Dermis blood vessel endothelial cell (primary cell): Measurements from ENCODE around the gene TIMM13. TPM values are rescaled to one million over a fixed set of nuclear protein-coding genes. Genes with fewer than 3 reads are reported as not detected.

ENCODE experiments used
- DNase-seq: peaks from one replicate; pipeline ENCODE4 v3.0.0; 2010
- total RNA-seq: library from RNA; depleted of rRNA; stranded (reverse); fragments of >200 nt; gene quantifications from 2 replicates; pipeline ENCODE4 v1.2.3, GENCODE V29; 2014

The TIMM13 gene
- total RNA-seq, 1 donor from 2014 or later: 48.3 TPM

- DNase-seq: no peak
Measured at GRCh38 chr19:2454962-2455850, 27.8 kb upstream of the TIMM13 start.

GRCh38 chr19:2454199-2454961 is 27.0 kb upstream of the TIMM13 start:
- no peak for DNase-seq

DNA sequence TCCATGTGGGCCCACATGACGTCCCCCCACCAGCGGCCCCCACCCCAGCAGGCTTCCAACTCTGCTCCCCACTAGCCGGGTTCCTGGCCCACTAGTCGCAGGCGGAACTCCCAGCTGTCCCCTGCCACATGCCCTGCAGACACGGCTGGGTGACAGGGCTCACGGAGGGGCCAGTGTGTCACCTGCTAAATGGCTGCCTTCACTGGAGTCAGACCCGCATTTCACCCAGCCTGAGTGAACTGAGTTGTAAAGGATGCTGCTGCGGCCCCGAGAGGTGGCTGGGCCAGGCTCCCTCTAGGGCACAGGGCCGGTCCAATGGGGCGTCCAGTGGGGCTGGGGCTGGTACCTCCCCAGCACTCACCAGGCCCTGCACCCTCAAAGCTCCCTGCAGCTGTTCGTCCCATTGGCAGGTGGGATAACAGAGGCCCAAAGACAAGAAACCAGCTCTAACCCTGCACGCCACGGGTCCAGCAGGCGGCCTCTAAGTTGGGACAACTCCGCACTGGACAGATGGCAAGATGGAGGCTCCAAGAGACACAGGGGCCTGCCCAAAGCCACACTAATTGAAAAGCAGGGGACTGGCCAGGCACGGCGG is 26.1 kb upstream of the TIMM13 start:
- DNase-seq: no peak

DNA sequence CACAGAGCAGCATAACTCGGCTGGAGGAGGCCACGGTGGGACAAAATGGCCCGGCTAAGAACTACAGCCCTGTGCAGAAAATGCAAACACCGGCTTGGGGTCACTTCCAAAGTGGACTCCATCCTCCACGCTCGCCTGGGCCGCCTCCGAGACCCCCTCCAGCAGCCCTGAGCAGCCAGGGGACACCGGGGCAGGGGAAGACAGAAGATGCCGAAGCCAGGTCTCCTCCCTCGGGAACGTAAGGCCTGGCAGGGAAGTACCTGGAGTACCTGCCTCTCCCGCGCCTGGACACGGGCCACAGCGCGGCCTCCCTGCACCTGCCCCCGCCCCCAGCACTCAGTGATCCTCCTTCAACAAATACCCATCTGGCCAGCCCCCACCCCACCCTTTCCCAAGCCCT is 24.4 kb upstream of the TIMM13 start:
- no peak for DNase-seq

- DNase-seq: no peak
Measured at GRCh38 chr19:2451138-2451537, 23.8 kb upstream of the TIMM13 start.

- DNase-seq: no peak
Measured at GRCh38 chr19:2449019-2449418, 21.6 kb upstream of the TIMM13 start.

GRCh38 chr19:2446381-2446780 is 19.0 kb upstream of the TIMM13 start:
- DNase-seq: no peak

- DNase-seq: no peak
Measured at GRCh38 chr19:2444251-2445002, 17.0 kb upstream of the TIMM13 start.

DNA sequence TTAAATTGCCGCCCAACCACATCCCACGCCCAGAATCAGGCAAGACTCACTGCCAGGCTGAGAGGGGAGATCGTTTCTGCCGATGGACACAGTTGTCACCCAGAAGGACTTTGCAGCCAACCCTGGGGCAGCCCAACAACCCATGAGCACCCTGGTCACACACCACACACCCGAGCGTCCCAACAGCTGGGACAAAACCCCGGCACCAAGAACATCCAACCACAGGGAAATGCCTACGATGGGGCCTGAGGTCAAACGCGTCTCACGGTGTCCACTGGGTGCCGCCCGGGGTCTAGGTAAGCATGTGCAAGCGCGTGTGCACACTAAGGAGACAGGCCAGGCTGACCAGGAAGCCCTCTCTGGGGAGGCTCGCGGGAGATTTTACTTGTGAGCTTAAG is 16.4 kb upstream of the TIMM13 start:
- DNase-seq: no peak

DNA sequence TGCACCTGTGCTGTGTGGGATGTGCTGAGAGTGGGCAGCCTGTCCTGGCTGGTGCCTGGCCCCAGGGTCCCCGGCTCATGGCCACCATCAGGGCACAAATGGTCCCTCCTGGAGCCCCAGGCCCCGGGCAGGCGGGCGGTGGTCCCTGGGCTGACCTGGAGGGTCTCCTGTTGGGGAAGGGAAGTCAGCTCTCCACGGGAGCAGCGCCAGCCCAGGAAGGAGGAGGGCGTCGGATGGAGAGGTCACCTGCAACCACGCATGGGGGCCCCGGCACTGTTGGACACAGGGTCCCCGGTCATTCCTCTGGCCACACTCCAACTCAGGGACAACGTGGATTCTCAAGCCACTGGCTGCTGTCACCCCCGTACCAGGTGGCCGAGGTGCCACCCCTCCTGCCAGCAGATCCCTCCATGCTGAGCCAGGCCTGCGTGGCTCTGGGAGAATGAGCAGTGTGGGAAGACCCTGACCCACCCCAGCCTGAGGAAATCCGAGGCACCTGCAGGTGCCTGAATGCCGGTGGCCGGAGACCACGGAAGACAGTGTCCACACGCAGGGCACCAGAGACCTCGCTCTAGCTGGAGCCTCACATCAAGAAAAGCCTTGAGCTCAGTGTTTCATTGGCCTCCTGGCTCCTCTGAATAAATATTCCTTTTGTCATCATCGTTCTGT is 15.9 kb upstream of the TIMM13 start:
- DNase-seq: no peak

GRCh38 chr19:2441096-2441752 is 13.8 kb upstream of the TIMM13 start:
- DNase-seq: no peak

GRCh38 chr19:2440515-2440914 is 13.1 kb upstream of the TIMM13 start:
- no peak for DNase-seq

DNA sequence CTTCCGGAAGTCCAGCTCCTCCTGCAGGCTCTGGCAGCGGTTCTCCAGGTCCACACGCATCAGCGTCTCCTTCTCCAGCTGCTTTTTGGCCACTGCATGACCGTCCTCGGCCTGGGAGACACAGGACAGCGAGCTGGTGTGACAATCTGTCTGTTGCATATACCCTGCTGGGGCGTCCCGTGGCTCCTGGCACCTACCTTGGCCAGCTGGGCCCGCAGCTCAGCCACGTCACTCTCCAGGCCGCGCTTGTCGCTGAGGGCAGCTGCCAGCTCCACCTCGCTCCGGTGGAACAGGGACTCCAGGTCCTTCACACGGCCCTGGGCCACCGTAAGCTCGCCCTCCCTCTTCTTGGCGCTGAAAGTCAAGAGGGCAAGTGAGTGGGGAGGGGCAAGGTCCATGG is 10.8 kb upstream of the TIMM13 start:
- no peak for DNase-seq

DNA sequence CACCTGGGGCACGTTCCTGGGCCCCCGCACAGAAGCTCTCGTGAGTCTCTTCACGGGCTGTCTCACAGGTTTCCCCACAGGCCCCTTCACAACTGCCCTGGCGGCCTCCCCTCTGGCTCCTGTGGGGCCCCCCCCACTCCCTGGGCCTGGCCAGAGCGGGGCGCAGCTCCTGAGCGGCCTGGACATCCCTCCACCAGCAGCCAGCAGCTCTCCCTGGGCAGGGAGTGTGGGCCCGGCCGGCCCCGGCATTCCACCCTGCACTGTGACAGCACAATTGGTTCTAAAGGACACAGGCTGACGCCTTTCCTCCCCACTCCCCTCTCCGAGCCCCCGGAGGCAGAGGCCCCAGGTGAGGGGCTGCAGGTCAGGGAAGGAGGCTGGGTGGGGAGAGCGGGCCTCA is 9.5 kb upstream of the TIMM13 start:
- no peak for DNase-seq

DNA sequence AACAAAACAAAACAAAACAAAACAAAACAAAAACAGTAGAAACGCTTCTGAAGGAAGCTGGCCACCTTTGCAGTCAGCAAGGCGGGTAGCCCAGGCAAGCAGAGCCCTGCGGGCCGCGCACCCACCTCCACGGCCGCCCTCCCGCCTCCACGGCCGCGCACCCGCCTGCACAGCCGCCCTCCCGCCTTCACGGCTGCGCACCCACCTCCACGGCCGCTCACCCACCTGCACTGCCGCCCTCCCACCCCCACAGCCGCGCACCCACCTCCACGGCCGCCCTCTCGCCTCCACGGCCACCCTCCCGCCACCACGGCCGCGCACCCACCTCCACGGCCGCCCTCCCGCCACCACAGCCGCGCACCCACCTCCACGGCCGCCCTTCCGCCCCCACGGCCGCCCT is 9.0 kb upstream of the TIMM13 start:
- no peak for DNase-seq

DNA sequence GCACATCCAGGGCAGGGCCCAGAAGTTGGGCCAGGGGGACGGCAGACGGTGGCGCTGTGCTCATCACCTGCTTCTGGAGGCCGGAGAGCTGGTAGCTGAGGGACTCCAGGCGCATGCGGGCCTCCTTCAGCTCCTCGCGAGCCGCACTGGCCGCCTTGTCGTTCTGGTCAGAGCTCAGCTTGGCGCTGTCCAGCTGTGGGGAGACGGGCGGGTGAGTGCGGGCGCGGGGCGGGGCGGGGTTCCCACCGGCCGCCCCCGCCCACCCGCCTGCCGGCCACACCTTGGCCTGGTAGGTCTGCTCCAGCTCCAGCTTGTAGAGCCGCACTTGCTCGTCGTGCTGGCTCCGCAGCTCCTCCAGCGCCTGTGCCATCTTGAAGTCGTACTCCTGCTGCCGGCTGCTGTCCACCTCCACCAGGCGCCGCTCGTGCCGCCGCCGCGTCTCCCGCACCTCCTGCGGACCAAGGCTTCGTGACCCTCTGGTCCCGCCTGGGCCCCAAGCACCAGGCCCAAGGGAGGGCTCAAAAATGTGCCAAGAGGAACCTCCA is 7.4 kb upstream of the TIMM13 start:
- no peak for DNase-seq

- no peak for DNase-seq
Measured at GRCh38 chr19:2434267-2434666, 6.9 kb upstream of the TIMM13 start.

DNA sequence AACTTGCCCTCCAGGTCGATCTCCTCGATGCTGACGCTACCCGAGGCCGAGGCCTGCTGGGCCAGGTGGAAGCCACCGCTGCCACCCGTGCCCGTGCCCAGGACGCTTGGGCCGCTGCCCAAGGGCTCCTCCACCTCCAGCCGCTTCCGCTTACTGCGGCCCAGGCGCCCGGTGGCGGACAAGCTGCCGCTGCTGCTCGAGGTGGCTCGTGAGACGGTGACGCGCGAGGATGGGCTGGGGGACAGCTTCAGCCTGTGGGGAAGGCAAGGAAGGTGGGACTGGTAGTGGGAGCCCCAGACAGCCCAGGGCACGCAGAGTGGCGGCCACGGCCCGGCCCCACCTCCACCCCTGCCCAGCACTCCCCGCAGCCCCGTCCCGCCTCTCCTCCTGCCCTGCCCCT is 6.5 kb upstream of the TIMM13 start:
- no peak for DNase-seq

GRCh38 chr19:2432131-2432848 is 4.9 kb upstream of the TIMM13 start:
- DNase-seq: no peak

- DNase-seq: no peak
Measured at GRCh38 chr19:2431318-2432055, 4.1 kb upstream of the TIMM13 start.
